Dendritic cell treated with granulocyte-macrophage colony-stimulating factor and Interleukin-4, amounts not matched to agents 40 ng/mL and 50 ng/mL, for 4 days (primary cell): ENCODE results near the gene RAPGEF2.

Experiments
- H3K27ac Mint-ChIP-seq: one replicate; pipeline ENCODE4 v1.8.0; 2022; ENCODE audit warnings: mild to moderate bottlenecking, mixed read lengths
- H3K27me3 Mint-ChIP-seq: one replicate; pipeline ENCODE4 v1.8.0; 2022; ENCODE audit warnings: mild to moderate bottlenecking, mixed read lengths
- H3K36me3 Mint-ChIP-seq: one replicate; pipeline ENCODE4 v1.8.0; 2022; ENCODE audit warnings: low read depth, mixed read lengths
- H3K4me1 Mint-ChIP-seq: one replicate; pipeline ENCODE4 v1.8.0; 2022; ENCODE audit warnings: low read depth, mixed read lengths
- H3K4me3 Mint-ChIP-seq: one replicate; pipeline ENCODE4 v1.8.0; 2022; ENCODE audit warnings: mild to moderate bottlenecking, moderate library complexity, mixed read lengths
- H3K9me3 Mint-ChIP-seq: one replicate; pipeline ENCODE4 v1.8.0; 2022; ENCODE audit warnings: mixed read lengths
- intact Hi-C: fragments of 100-400 bp; cut with micrococcal nuclease; formaldehyde crosslinking; loops from one replicate; pipeline ENCODE4 v1.15.0; 2022

Gene RAPGEF2

DNA sequence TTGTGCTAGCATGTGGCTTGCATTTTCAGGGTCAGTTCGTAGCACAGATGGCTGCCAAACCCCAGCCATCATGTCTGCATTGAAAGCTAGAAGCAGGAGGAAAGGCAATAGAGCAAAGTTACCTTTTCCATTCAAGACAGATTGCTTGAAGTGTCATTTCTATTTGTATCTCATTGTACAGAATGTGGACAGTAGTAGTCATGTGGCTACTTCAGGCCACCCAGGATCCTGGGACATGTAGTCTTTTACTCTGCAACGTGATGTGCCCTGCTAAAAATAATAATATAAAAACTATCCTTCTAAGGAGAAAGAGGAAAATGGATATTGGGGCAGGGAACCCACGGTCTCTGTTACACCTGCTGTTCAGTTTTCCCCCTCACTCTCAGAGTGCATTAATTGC, 118.4 kb downstream of the RAPGEF2 start:
- Mint-ChIP-seq H3K4me1 (peaks cover 6% of the 10 kb centered on the region), H3K9me3 (no peaks in the 10 kb centered on the region), H3K36me3 (peaks cover 6% of the 10 kb centered on the region), H3K27me3 (no peaks in the 10 kb centered on the region), H3K27ac (no peak overlapping the region), H3K4me3 (no peak overlapping the region)
- intact Hi-C loops = no loop called here

DNA sequence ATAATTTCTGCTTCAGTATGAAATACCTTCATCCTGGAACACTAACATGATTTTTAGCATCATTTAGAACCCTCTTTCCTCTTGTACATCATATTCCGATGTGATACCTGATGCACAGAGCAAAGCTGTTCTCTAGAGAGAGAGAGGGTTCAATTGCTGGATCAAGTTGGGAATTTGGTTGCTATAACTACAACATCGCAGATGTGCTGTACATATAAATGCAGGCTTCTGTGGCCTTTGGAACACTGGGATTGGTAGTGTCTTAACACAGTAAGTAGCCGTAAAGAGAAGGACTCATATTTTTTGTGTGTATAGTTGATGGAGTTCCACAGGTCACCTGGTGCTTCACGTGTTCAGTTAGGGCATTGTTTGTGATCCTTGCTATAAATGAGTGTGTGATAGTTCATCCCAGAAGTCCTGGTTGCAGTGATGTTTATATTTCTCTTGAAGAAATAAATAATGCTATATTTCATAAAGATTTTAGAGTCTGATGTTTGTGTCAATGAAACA, 119.2 kb downstream of the RAPGEF2 start:
- Mint-ChIP-seq H3K9me3 (no peaks in the 10 kb centered on the region), H3K4me1 (peaks cover 6% of the 10 kb centered on the region), H3K4me3 (no peak overlapping the region), H3K36me3 (peaks cover 6% of the 10 kb centered on the region), H3K27me3 (no peaks in the 10 kb centered on the region), H3K27ac (no peak overlapping the region)
- intact Hi-C loops = no loop called here

DNA sequence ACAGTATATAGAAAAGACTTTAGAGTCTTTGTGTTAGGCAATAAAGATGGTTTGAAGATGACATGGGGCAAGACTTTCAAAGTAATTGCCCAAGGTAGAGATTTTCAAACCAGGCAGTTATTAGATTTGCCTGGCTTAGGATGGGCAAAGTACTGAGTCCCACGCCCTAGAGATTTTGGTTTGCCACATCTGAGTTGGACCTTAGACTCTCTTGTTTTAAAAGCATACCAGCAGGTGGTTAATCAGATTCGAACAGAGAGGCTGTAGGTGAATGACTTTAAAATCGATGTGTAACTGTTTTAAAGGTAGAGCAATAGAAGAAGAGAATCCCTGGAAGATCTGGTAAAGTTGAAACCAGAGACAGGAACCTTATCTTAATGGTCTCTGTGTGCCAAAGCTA, 121.5 kb downstream of the RAPGEF2 start:
- H3K27ac Mint-ChIP-seq = no peak overlapping the region
- intact Hi-C loops = no loop called here

DNA sequence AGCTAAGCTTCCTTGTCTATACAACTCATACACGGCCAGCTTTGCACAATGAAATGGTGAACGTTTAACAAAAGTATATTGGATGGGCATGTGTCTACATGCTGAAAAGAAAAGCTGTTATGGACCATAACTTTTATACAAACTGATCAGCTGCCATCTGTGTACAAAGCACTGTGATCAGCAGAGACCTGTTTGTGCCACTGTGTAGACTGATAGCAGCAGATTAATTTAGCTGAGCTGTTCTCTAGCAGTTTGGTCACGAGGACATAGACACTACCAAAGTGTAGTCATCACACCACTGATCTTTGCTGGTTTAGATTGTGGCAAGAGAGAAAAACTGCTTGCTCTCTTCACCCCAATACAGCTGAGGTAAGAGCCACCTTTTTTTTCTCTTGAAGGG, 124.5 kb downstream of the RAPGEF2 start:
- Mint-ChIP-seq H3K9me3 (no peaks in the 10 kb centered on the region), H3K36me3 (no peaks in the 10 kb centered on the region), H3K27ac (no peak overlapping the region), H3K27me3 (no peaks in the 10 kb centered on the region), H3K4me3 (no peak overlapping the region), H3K4me1 (no peaks in the 10 kb centered on the region)
- intact Hi-C loops = no loop called here

More for the DNA sequence above, 121.5 kb downstream of the RAPGEF2 start:
- Mint-ChIP-seq H3K9me3 (no peaks in the 10 kb centered on the region), H3K4me1 (peaks cover 6% of the 10 kb centered on the region), H3K4me3 (no peak overlapping the region), H3K36me3 (peaks cover 6% of the 10 kb centered on the region), H3K27me3 (no peaks in the 10 kb centered on the region)

DNA sequence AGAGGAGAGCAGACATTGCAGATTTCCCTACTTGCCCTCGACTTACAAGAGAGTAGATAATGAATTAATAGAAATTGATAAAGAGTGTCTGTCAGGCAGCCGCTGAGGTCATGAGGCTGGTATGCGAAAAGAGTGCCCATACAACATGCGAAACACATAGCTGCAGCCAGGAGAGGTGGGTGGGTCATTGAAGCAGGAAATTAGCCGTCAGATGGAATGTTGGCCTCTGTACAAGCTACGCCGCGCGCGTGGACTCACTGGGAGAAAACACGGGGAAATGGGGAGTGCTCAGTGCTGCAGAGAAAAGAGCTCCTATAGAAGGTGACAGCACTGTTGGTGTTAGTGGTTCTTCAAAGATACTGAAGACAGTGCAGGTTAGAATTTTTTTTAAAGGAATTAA, 125.1 kb downstream of the RAPGEF2 start:
- peaks cover under 1% of the 10 kb centered on the region for H3K9me3 Mint-ChIP-seq
- H3K27ac Mint-ChIP-seq = no peak overlapping the region
- no peaks in the 10 kb centered on the region for H3K4me1 Mint-ChIP-seq
- no peaks in the 10 kb centered on the region for H3K27me3 Mint-ChIP-seq
- intact Hi-C loops = no loop called here
- no peak overlapping the region for H3K4me3 Mint-ChIP-seq
- H3K36me3 Mint-ChIP-seq = no peaks in the 10 kb centered on the region

DNA sequence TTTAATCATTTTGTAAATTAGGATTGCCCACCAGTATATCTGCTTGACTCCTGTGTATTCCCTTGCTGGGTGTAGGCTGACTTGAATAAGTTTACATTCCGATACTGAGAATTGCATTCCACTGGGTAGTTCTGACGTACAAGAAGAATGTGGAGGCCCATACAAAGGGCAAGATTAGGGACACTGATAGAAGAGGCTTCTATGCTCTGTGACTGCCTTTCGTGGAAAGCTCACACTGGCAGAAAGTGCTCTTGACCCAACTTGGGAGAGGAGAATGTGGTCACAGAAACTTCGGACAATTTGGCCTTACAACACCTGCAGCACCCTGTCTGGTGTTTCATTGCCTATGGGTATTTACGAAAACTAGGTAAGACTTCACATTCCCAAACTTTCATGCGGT, 126.3 kb downstream of the RAPGEF2 start:
- Mint-ChIP-seq H3K27me3 (no peaks in the 10 kb centered on the region), H3K9me3 (peaks cover 6% of the 10 kb centered on the region), H3K4me3 (no peak overlapping the region), H3K27ac (no peak overlapping the region), H3K4me1 (no peaks in the 10 kb centered on the region), H3K36me3 (no peaks in the 10 kb centered on the region)
- intact Hi-C loops = no loop called here

DNA sequence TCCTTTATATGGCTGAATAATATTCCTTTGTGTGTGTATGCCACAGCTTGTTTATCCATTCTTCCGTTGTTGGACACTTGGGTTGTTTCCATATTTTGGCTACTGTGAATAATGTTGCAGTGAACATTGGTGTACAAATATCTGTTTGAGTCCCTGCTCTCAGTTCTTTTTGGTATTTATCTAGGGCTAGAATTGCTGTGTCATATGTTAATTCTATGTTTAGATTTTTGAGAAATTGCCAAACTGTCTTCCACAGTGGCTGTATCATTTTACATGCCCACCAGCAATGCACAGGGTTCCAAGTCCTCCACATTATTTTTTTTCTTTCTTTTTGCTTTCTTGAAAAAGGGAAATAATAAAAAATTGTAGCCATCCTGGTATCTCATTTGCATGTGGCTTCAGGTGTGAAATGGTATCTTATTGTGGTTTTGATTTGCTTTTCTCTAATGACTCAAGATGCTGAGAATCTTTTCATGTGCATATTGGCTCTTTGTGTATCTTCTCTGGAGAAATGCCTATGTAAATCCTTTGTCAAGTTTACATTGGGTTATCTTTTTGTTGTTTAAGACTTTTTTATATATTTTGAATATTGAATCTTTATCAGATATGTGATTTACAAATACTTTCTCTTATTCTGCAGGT, 129.7 kb downstream of the RAPGEF2 start:
- H3K9me3 Mint-ChIP-seq = peaks cover 15% of the 10 kb centered on the region
- no peak overlapping the region for H3K27ac Mint-ChIP-seq
- H3K4me3 Mint-ChIP-seq = no peak overlapping the region
- H3K27me3 Mint-ChIP-seq = no peaks in the 10 kb centered on the region
- H3K36me3 Mint-ChIP-seq = no peaks in the 10 kb centered on the region
- intact Hi-C loops = no loop called here
- H3K4me1 Mint-ChIP-seq = no peaks in the 10 kb centered on the region

DNA sequence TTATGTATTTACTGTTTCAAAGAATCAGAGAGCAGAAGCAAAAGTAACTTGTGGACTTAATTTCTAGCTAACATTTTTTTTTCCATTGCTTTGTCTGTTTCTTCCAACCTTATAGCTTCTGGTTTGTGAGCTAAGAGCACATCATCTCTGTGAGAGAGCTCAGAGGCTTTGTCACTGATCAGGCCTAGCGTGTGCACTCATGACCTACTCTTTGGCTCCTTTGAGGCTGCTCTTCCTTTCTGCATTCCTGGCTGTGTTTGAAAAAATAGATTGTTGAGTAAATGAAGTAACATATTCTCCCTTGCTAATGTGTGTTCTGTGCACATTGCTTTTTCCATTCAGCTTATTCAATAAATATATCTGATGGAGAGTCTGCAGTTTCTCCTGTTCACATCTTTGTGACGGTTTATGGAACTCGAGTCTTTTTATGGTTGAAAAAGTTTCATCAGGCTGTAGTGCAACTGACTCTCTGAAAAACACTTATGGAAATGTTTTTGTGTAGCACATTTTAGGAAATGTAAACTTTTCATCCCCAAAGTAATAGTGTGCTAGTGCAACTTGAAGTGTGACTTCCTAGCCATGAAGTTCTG, 133.0 kb downstream of the RAPGEF2 start:
- Mint-ChIP-seq H3K27me3 (no peaks in the 10 kb centered on the region), H3K9me3 (peaks cover 15% of the 10 kb centered on the region), H3K4me1 (no peaks in the 10 kb centered on the region), H3K27ac (no peak overlapping the region), H3K4me3 (no peak overlapping the region), H3K36me3 (no peaks in the 10 kb centered on the region)
- intact Hi-C loops = no loop called here

DNA sequence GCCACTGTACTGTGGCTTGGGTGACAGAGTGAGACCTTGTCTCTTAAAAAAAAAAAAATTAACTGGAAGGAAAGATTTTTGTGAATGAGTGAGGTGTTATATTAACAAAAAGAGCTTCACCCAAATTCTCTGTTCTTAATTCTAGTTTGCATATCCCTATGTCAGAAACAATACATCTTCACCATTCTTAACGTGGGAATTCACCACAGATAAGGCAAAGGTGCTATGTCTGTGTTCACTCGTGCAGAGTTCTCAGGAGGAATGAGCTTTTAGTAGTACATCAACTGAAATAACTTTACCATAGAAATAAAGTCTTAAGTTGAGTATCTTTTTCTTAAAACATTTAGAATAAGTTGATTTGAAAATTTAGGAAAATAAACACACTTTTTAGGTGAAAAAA, 135.1 kb downstream of the RAPGEF2 start:
- peaks cover 15% of the 10 kb centered on the region for H3K9me3 Mint-ChIP-seq
- no peaks in the 10 kb centered on the region for H3K36me3 Mint-ChIP-seq
- H3K27me3 Mint-ChIP-seq = no peaks in the 10 kb centered on the region
- no peak overlapping the region for H3K4me3 Mint-ChIP-seq
- intact Hi-C loops = no loop called here
- no peaks in the 10 kb centered on the region for H3K4me1 Mint-ChIP-seq
- no peak overlapping the region for H3K27ac Mint-ChIP-seq

DNA sequence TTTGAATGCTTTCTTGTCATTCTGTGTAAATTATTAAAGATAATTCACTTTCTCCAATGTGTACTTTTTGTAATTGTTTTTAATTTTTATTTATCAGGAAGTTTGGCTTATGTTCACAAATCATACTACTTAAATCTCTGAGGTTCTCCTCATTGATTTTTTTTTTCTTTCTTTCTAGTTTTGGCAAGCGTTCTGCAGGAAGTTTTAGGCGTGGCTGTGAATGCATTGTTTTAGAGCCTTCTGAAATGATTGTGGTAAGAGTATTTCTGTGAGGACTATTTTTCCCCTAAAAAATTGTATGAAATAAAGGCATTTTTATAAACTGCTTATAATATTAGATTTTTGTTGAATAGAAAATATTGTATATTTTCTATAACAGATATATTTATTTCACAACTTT, 135.8 kb downstream of the RAPGEF2 start:
- H3K27ac Mint-ChIP-seq = no peak overlapping the region
- peaks cover 9% of the 10 kb centered on the region for H3K9me3 Mint-ChIP-seq
- intact Hi-C loops = no loop called here

DNA sequence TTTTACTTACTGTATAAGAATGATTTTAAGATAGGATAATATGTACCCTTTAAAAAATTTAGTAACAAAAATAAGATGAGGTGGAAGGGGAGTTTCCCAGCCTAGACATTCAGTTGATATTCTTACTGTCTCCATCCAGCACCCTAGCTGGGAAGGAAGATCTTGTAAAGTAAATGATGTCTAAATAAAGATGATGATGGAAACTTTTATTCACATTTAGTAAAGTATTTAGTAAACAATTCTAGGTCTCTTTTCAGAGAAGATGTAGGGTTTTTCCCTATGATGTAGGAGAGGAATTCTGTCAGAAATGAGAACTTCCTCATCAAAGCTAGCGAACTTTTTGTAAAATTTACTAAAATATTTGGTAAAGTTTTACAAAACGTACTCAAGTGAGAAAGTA, 136.8 kb downstream of the RAPGEF2 start:
- peaks cover 12% of the 10 kb centered on the region for H3K36me3 Mint-ChIP-seq
- peak overlapping the region; percentile 94 for H3K27ac Mint-ChIP-seq
- intact Hi-C loops = no loop called here
- no peaks in the 10 kb centered on the region for H3K27me3 Mint-ChIP-seq
- H3K4me3 Mint-ChIP-seq = peak overlapping the region; percentile 85
- H3K9me3 Mint-ChIP-seq = peaks cover 9% of the 10 kb centered on the region
- H3K4me1 Mint-ChIP-seq = peaks cover 7% of the 10 kb centered on the region

More for the DNA sequence above, 135.8 kb downstream of the RAPGEF2 start:
- H3K4me1 Mint-ChIP-seq = peaks cover 3% of the 10 kb centered on the region
- no peaks in the 10 kb centered on the region for H3K27me3 Mint-ChIP-seq
- H3K4me3 Mint-ChIP-seq = no peak overlapping the region
- H3K36me3 Mint-ChIP-seq = peaks cover 2% of the 10 kb centered on the region

DNA sequence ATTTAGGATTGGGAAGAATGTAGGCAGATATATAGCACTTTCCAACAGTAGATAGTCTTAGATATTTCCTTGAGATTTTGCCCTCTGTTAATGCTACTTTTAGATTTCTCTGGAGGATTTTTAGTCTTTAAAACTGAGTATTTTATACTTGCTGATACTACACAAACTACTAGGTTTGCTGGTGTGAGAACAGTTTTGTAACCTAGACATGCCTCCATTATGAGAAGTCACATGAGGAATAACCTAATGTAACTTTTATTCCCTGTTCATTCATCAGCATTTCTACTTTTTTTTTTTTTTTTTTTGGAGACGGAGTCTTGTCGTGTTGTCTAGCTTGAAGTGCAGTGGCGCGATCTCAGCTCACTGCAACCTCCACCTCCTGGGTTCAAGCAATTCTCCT, 137.2 kb downstream of the RAPGEF2 start:
- intact Hi-C loops = no loop called here
- peak overlapping the region; percentile 85 for H3K4me3 Mint-ChIP-seq
- peaks cover 9% of the 10 kb centered on the region for H3K4me1 Mint-ChIP-seq
- H3K36me3 Mint-ChIP-seq = peaks cover 13% of the 10 kb centered on the region
- H3K27me3 Mint-ChIP-seq = no peaks in the 10 kb centered on the region
- H3K9me3 Mint-ChIP-seq = peaks cover 9% of the 10 kb centered on the region
- H3K27ac Mint-ChIP-seq = peak overlapping the region; percentile 94

DNA sequence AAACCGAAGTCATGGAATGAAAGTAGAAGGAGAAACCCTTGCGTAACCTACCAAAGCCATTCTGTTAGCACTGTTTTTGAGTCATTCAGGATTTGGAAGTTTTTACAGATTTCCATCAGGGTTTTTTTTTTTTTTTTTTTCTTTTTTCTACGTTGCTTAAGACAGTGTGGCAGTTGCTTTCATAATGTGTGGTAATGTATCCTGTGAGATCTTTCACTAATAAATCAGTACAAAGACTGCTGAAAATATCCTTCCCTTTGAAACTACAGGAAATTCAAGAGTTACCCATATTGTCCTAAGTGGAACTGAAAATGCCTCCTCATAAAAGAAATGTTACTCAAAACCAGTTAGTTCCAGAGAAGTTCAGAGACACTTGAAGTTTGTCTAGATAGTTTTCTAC, 137.8 kb downstream of the RAPGEF2 start:
- peaks cover 20% of the 10 kb centered on the region for H3K36me3 Mint-ChIP-seq
- peaks cover 6% of the 10 kb centered on the region for H3K9me3 Mint-ChIP-seq
- peak overlapping the region; percentile 94 for H3K27ac Mint-ChIP-seq
- H3K4me3 Mint-ChIP-seq = peak overlapping the region; percentile 85
- intact Hi-C loops = no loop called here
- peaks cover 15% of the 10 kb centered on the region for H3K4me1 Mint-ChIP-seq
- no peaks in the 10 kb centered on the region for H3K27me3 Mint-ChIP-seq

DNA sequence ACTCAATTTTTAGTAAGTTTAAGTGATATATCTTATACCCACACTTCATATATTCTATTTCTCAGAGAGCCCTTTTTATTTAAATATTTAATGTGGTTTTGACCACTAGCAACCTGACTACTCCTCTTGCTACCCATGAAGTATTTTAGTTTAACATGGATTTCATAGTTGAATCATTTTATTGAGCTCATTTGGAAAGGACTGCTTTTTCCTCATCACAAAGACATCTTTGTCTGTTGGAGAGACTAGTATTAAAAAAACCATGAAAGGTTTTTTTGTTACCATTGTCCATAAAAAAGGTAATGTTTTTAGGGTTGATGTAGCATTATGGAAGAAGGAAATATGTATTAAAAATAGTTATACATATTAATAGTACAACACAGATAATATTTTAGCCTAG, 139.5 kb downstream of the RAPGEF2 start:
- Mint-ChIP-seq H3K4me3 (peak overlapping the region; percentile 45), H3K9me3 (no peaks in the 10 kb centered on the region), H3K27ac (peak overlapping the region; percentile 94), H3K36me3 (peaks cover 25% of the 10 kb centered on the region), H3K4me1 (peaks cover 20% of the 10 kb centered on the region), H3K27me3 (no peaks in the 10 kb centered on the region)
- intact Hi-C loops = no loop called here
